ENCODE data around the gene KRTAP5-3.

GRCh38 chr11:1574933-1575242 is 33.4 kb downstream of the KRTAP5-3 start:
- TF ChIP-seq CTCF (IDR thresholded peaks at IDR 0.05): no peak
- TF ChIP-seq POLR2A (IDR thresholded peaks at IDR 0.05): no peak

Data from lower leg skin (tissue), 3 donors.